ENCODE measurements around the gene PKP4. TPM values are rescaled to one million over a fixed set of nuclear protein-coding genes. Genes with fewer than 3 reads are reported as not detected.

Gene PKP4
- total RNA-seq, 8 experiments from 2014 or later, result 17.8 to 43.0 (median 29.1) TPM

DNA sequence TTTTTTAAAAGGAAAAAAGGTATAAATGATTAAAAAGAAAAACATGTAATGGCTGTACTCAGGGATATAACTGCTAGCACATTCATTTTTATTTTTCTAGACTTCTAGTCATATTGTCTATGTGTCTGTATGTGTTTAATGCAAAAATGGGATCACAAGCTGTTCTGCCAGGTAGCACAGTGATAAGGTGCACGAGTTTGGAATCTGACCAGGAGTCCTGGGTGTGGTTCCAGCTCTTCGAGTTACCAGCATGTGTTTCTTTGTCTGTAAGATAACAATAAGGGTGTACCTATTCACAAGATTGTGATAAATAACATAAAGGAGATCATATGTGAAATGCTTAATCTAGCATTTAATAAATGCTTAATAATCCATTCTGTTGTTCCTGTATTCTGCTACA is 145.3 kb downstream of the PKP4 start:
- Histone ChIP-seq H3K4me1 (replicated peaks in 1 of 2) (no peaks in the 10 kb centered on the region), H3K4me3 (no peak overlapping the region), H3K27ac (no peak overlapping the region)
- 48 to 100% (median 86%) methylated on average over 1 to 2 of the region's 2 CpGs; no CpG with 5 or more reads in 3 of the 10 experiments for WGBS, 10 experiments
- no peak for ATAC-seq (replicated peaks in 6 of 8)
- in situ Hi-C loops (cut with MboI; ENCODE audit: low pct_unique_long_range_greater_than_20kb in 2 of 9, low sequenced_read_pairs in 9 of 9, unreplicated experiment in 9 of 9), result no loop called here

DNA sequence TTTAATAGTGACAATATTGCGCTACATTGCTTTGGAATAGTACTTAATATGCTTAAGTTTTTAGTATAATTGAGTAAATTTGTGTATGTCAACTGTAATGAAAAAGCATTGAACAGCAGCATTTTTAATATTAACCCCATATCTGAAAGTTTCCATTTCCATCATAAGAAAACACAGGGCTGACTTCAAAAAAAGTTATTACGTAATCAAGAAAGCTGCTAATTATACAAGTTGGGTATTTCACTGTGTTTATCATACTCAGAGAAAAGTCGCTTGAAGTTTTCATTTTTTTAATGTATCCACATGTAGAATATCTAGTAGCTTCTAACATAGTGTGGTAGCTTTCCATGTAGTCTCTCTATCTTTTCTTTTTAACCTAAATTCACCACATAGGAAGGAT is 146.5 kb downstream of the PKP4 start:
- WGBS, 10 experiments, result 81 to 100% (median 98%) methylated on average over 1 to 3 of the region's 3 CpGs
- in situ Hi-C loops (cut with MboI; ENCODE audit: low pct_unique_long_range_greater_than_20kb in 2 of 9, low sequenced_read_pairs in 9 of 9, unreplicated experiment in 9 of 9), result no loop called here
- no peak for ATAC-seq (replicated peaks in 6 of 8)
- H3K27ac ChIP-seq, result no peak overlapping the region
- no peaks in the 10 kb centered on the region for H3K4me1 ChIP-seq (replicated peaks in 1 of 2)
- no peak overlapping the region for H3K4me3 ChIP-seq

DNA sequence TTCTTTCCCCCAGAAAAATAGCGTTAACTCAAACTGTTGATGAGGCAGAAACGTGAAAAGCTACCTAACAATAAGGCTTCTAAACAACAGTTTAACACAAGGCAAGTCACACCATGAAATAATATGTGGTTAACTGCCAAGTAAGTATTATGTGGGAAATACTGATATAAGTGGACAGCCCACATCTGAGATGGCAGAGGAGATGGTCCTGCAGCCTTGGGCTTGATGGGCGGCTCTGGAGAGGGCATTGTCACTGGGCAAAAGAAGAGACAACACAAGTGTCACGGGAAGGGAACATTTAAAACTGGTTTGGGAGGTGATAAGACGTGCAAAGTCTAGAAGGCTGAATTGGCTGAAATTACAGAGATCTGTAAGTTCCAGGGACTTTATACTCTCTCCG is 147.2 kb downstream of the PKP4 start:
- ATAC-seq (replicated peaks in 6 of 8), result no peak
- no peaks in the 10 kb centered on the region for H3K4me1 ChIP-seq (replicated peaks in 1 of 2)
- H3K4me3 ChIP-seq, result no peak overlapping the region
- 94 to 100% (median 100%) methylated on average over 1 to 4 of the region's 6 CpGs; no CpG with 5 or more reads in 2 of the 10 experiments for WGBS, 10 experiments
- in situ Hi-C loops (cut with MboI; ENCODE audit: low pct_unique_long_range_greater_than_20kb in 2 of 9, low sequenced_read_pairs in 9 of 9, unreplicated experiment in 9 of 9), result no loop called here
- H3K27ac ChIP-seq, result no peak overlapping the region

DNA sequence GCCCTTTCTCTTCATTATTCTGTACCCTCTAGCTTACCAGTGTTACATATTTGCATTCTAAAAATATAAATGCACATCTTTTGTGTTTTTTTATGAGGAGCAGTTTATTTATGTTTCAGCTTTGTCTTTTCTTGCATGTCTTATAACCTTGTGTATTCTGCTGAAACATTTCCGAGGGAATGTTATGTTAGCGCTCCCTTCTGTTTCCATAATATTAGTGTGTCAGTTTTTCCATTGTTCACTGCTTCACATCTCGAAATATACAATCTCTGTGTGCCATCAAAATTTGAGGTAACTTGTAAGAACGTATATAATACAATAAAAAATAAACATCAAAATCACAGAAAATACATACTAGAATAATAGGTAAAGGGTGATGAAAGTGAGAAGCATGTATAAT is 153.3 kb downstream of the PKP4 start:
- in situ Hi-C loops (cut with MboI; ENCODE audit: low pct_unique_long_range_greater_than_20kb in 2 of 9, low sequenced_read_pairs in 9 of 9, unreplicated experiment in 9 of 9), result no loop called here

GRCh38 chr2:158616480-158617000 is 159.8 kb downstream of the PKP4 start:
- Histone ChIP-seq H3K4me1 (replicated peaks in 1 of 2) (no peaks in the 10 kb centered on the region), H3K27ac (no peak overlapping the region), H3K4me3 (no peak overlapping the region)
- in situ Hi-C loops (cut with MboI; ENCODE audit: low pct_unique_long_range_greater_than_20kb in 2 of 9, low sequenced_read_pairs in 9 of 9, unreplicated experiment in 9 of 9), result no loop called here
- 100% methylated on average over 1 to 3 of the region's 3 CpGs; no CpG with 5 or more reads in 6 of the 10 experiments for WGBS, 10 experiments
- peak in 1 of 8 experiments; percentile 34 for ATAC-seq (replicated peaks in 6 of 8)

More for the DNA sequence above, 153.3 kb downstream of the PKP4 start:
- no peaks in the 10 kb centered on the region for H3K4me1 ChIP-seq (replicated peaks in 1 of 2)
- no peak overlapping the region for H3K4me3 ChIP-seq
- WGBS, 10 experiments, result 44 to 100% (median 91%) methylated on average over 1 to 4 of the region's 4 CpGs
- ATAC-seq (replicated peaks in 6 of 8), result peak in 1 of 8 experiments; percentile 85
- no peak overlapping the region for H3K27ac ChIP-seq

DNA sequence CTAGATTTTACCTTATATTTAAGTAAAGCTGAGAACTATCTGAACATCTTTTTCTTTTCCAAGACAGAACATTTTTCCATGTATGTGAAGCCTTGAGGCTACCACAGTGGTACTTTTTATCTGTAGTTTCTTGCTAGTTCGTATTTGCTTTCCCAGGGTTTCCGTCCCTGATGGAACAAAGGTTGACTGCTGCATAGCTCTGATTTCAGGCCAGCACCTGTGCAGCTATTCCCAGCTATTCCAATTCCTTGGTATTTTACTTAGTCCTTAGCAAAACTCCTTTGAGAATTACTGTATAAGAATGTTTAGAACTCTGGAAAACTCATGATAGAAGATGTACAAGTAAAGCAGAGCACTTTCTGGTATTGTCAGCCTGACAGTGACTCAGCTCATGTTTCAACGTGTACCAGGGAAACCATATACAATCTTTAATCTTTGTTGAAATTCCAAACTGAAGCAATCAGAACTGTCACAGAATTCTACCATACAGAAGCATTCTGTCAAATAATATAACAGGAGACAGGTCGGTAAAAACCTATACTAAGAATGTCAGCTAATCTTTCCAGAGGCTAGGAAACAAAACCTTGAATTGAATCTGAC is 162.2 kb downstream of the PKP4 start:
- H3K4me1 ChIP-seq (replicated peaks in 1 of 2), result no peaks in the 10 kb centered on the region
- 50 to 100% (median 88%) methylated on average over 1 to 4 of the region's 4 CpGs for WGBS, 10 experiments
- in situ Hi-C loops (cut with MboI; ENCODE audit: low pct_unique_long_range_greater_than_20kb in 2 of 9, low sequenced_read_pairs in 9 of 9, unreplicated experiment in 9 of 9), result no loop called here
- no peak overlapping the region for H3K27ac ChIP-seq
- peak in 2 of 8 experiments; percentile 20 to 52 for ATAC-seq (replicated peaks in 6 of 8)
- H3K4me3 ChIP-seq, result no peak overlapping the region

GRCh38 chr2:158619496-158619895 is 162.7 kb downstream of the PKP4 start:
- in situ Hi-C loops (cut with MboI; ENCODE audit: low pct_unique_long_range_greater_than_20kb in 2 of 9, low sequenced_read_pairs in 9 of 9, unreplicated experiment in 9 of 9), result no loop called here

GRCh38 chr2:158620656-158621055 is 163.9 kb downstream of the PKP4 start:
- ATAC-seq (replicated peaks in 6 of 8), result no peak
- WGBS, 10 experiments, result 80 to 100% (median 86%) methylated on average over 1 to 2 of the region's 2 CpGs; no CpG with 5 or more reads in 5 of the 10 experiments
- Histone ChIP-seq H3K4me1 (replicated peaks in 1 of 2) (no peaks in the 10 kb centered on the region), H3K4me3 (no peak overlapping the region), H3K27ac (no peak overlapping the region)
- in situ Hi-C loops (cut with MboI; ENCODE audit: low pct_unique_long_range_greater_than_20kb in 2 of 9, low sequenced_read_pairs in 9 of 9, unreplicated experiment in 9 of 9), result no loop called here

More at GRCh38 chr2:158619496-158619895, 162.7 kb downstream of the PKP4 start:
- Histone ChIP-seq H3K4me1 (replicated peaks in 1 of 2) (no peaks in the 10 kb centered on the region), H3K27ac (no peak overlapping the region), H3K4me3 (no peak overlapping the region)
- ATAC-seq (replicated peaks in 6 of 8), result peak in 3 of 8 experiments; percentile 15 to 48 (median 45)
- 83 to 100% (median 100%) methylated on average over 1 to 2 of the region's 2 CpGs; no CpG with 5 or more reads in 2 of the 10 experiments for WGBS, 10 experiments

GRCh38 chr2:158624071-158624667 is 167.4 kb downstream of the PKP4 start:
- no peaks in the 10 kb centered on the region for H3K4me1 ChIP-seq (replicated peaks in 1 of 2)
- WGBS, 10 experiments, result 17 to 100% (median 92%) methylated on average over 1 to 3 of the region's 3 CpGs; no CpG with 5 or more reads in 1 of the 10 experiments
- peak in 1 of 8 experiments; percentile 94 for ATAC-seq (replicated peaks in 6 of 8)
- H3K4me3 ChIP-seq, result no peak overlapping the region
- in situ Hi-C loops (cut with MboI; ENCODE audit: low pct_unique_long_range_greater_than_20kb in 2 of 9, low sequenced_read_pairs in 9 of 9, unreplicated experiment in 9 of 9), result no loop called here
- H3K27ac ChIP-seq, result no peak overlapping the region

GRCh38 chr2:158624961-158625360 is 168.2 kb downstream of the PKP4 start:
- Histone ChIP-seq H3K4me3 (no peak overlapping the region), H3K4me1 (replicated peaks in 1 of 2) (no peaks in the 10 kb centered on the region), H3K27ac (no peak overlapping the region)
- ATAC-seq (replicated peaks in 6 of 8), result no peak
- in situ Hi-C loops (cut with MboI; ENCODE audit: low pct_unique_long_range_greater_than_20kb in 2 of 9, low sequenced_read_pairs in 9 of 9, unreplicated experiment in 9 of 9), result no loop called here
- WGBS, 10 experiments, result 80 to 100% (median 100%) methylated on average over 1 to 14 of the region's 19 CpGs; no CpG with 5 or more reads in 4 of the 10 experiments

DNA sequence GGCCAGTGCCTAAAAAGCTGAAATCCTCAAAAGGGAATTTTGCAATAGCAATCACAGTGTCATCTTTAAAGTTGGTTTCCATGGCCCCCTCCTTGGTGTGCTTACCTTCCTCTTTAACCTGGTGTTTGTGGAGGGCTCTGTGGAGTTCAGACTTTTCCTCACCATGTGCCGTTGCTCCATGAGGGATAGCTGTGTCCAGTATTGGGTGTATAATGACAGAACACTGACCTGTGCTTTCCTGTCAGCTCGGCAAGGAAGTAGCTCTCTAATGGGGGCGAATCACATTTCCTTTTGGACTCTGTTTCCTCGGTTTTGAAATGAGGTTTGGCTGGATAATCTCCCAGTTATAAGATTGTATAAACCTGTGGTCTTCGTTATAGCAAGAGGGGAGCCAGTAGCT is 172.4 kb downstream of the PKP4 start:
- H3K27ac ChIP-seq, result no peak overlapping the region
- H3K4me3 ChIP-seq, result no peak overlapping the region
- 69 to 100% (median 93%) methylated on average over 1 to 5 of the region's 5 CpGs; no CpG with 5 or more reads in 2 of the 10 experiments for WGBS, 10 experiments
- in situ Hi-C loops (cut with MboI; ENCODE audit: low pct_unique_long_range_greater_than_20kb in 2 of 9, low sequenced_read_pairs in 9 of 9, unreplicated experiment in 9 of 9), result no loop called here
- H3K4me1 ChIP-seq (replicated peaks in 1 of 2), result no peaks in the 10 kb centered on the region
- no peak for ATAC-seq (replicated peaks in 6 of 8)

- in situ Hi-C loops (cut with MboI; ENCODE audit: low pct_unique_long_range_greater_than_20kb in 2 of 9, low sequenced_read_pairs in 9 of 9, unreplicated experiment in 9 of 9), result no loop called here
- no peak overlapping the region for H3K4me3 ChIP-seq
- no peaks in the 10 kb centered on the region for H3K4me1 ChIP-seq (replicated peaks in 1 of 2)
- ATAC-seq (replicated peaks in 6 of 8), result no peak
- WGBS, 10 experiments, result 60 to 100% (median 90%) methylated on average over 1 to 2 of the region's 2 CpGs; no CpG with 5 or more reads in 1 of the 10 experiments
- no peak overlapping the region for H3K27ac ChIP-seq
Observed at GRCh38 chr2:158633261-158633660, 176.5 kb downstream of the PKP4 start.

- Histone ChIP-seq H3K4me1 (replicated peaks in 1 of 2) (no peaks in the 10 kb centered on the region), H3K27ac (no peak overlapping the region), H3K4me3 (no peak overlapping the region)
- ATAC-seq (replicated peaks in 6 of 8), result no peak
- WGBS, 10 experiments, result 75 to 100% (median 95%) methylated on average over 3 to 5 of the region's 5 CpGs
- in situ Hi-C loops (cut with MboI; ENCODE audit: low pct_unique_long_range_greater_than_20kb in 2 of 9, low sequenced_read_pairs in 9 of 9, unreplicated experiment in 9 of 9), result no loop called here
Observed at GRCh38 chr2:158634627-158635026, 177.9 kb downstream of the PKP4 start.

Data from motor neuron (in vitro differentiated cells).